ENCODE data around the gene TBX5.

The TBX5 gene

DNA sequence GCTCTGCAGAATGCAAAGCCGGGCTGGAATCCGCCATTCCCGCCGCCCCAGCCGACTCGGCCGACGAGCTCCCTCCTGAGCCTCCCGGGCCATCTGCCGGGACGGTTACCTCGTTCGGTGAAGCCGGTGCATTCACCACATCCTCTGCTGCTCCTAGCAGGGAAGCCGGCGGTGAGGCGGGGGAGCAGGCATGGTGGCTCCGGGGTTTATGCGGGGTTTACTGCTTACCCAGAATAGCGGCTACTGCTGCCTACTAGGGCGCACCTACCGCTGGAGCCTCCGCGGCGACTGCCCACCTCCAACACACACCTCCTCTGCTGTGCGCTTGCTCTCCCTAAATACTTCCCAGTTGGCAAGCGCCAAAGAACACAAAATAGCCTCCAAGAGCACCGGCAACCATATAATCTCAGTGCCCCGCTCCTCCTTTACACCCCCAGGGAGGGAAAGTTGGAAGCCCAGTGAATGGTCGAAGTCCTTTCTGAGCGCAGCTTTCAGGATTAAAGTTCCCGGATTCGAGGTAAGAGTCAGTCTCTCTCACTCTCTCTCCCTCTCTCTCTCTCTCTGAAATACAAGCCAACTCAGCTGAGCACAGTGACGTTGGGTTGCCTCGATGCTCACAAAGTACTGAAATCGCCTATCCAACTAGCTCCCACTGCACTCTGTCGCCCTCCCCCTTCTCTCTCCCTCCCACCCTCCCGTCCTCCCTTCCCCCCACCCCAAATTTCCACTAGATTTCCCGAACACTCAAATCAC, at the start of gene TBX5:
TSS of gene TBX5 (minus strand) at position 626 of the 753 bp plus-strand sequence. CDS start 2,246 bp downstream, outside the sequence.
- peak; percentile 10 for DNase-seq

GRCh38 chr12:114451657-114452056, 45.7 kb upstream of the TBX5 start:
- no peak for DNase-seq

GRCh38 chr12:114450515-114451300, 44.8 kb upstream of the TBX5 start:
- no peak for DNase-seq

DNA sequence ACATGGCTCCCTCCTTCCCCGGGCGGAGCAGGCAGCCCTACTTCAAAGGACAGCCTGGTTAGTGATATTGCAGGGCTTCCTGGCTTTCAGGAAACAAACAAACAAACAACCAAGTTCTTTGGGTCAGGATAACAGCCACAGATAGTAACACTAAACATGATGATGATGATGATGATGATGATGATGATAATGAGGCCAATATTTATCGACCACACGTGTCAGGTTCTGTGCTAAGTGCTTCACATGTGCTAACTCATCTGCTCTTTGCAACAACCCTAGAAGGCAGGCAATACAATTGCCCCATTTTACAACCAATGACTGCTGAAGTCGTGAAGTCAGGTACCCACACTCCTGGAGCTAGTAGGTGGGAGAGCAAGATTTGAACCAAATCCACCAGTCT, 44.1 kb upstream of the TBX5 start:
- DNase-seq, result no peak

DNA sequence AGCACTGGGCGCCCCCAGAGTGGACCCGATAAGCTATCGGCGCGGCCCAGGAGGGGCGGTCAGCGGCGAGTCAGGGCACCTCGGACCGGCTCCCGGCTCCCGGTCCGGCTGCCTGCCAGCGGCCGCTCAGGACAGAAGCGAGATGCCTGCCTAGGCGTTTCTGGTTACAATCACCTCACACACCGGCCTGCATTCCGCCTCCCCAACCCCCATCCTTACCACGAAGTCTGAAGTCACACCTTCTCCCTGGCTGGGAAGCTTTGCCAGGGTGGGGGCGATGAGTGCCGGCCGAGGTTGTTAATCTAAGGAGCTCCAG, 42.6 kb upstream of the TBX5 start:
- DNase-seq, result no peak

DNA sequence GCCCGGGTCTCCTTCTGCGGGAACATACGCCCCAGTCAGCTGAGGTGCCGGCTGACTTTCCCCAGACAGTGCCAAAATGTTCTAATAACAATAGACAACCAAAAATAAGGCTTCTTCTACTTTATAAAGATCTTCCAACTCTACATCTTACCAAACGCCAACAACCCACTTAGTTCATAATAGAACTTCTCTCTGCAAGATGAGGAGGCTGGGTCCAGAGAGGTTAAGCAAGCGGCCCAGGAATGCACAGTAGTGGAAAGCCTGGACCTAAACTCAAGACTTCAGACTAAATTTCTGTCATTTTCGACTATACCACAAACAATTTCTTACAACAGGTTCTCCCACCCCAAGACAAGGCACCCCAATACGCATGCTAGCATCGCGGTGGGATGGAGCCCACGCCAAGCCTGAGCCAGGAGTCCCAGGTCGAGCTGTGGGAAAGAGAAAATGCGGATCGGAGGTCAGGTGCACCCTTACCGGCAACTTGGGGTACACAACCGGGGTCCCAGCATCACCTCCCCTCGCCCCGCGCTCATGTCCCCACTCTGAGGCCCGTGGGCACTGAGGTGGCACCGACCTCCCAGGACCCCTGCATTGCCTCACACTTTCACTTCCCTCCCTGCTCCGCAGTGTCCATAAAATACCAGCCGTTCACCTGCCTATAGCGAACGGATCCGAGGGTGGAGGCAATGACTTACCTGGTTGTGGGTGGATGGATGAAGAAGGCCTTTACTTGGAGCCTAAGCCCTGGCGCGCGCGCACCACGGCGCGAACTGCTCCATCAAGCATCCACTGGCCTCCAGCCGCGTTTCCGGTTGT, 42.1 kb upstream of the TBX5 start:
- DNase-seq, result no peak

DNA sequence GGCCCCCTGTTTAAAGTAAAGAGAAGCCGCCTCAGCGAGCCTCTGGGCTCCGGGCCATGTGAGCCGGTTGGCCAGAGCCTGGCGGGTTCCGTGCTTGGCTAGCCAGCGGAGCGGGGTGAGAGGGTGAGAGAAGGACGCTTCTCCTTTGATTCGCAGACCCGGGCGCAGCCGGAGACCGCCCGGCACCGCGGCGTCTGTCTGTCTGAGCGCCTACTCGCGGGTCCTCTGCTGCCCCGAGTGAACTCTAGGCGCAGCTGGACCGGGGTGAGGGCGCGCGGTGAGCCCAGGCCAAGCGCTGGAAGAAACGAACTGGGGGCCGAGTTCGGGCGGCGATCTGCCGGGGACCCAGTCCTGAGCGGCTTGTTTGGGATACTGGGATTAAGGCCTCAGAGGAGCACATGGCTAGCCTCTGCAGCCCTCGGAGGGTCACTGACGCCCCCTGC, 41.4 kb upstream of the TBX5 start:
- no peak for DNase-seq

DNA sequence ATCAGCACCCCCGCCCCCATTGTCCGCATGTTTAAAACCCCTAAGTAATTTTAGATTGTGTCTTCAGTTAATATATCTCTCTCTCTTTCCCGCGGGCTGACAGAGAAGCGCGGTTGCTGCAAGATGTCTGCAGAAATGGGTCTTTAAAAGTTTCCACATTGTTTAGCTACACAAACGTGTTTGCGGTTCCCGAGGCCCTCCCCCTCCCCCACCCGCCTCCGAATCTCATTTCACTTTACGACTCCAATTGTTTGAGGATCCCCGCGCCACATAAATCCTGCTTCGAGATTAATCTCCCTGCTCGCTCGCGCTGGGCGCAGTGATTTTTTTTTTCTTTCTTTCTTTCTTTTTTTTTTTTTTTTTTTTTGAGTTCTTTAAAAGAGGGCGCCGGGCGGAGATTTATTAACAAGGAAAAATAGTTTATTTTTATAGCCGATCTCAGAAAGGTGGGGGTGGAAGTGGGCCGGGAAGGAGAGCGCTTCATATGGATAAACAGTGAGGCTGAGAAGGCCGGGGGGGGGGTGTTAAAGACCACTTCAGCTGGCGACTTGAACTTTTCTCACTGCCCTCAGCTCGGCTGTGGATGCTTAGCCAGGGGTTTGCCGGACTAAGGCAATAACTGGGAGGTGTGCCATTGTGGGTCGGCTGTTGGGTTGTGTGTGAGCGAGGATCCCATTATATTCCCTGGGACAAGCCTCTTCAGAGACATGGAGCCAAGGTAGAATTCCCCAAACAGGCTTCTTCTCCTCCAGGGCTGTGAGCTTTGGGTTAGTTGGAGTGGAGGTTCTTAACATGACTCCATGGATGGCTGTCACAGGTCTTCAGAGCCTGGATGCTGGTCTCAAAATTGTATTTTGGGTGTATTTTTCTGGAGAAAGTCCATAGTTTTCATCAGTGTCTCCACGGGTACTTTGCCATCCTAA, 39.7 kb upstream of the TBX5 start:
- DNase-seq, result no peak

DNA sequence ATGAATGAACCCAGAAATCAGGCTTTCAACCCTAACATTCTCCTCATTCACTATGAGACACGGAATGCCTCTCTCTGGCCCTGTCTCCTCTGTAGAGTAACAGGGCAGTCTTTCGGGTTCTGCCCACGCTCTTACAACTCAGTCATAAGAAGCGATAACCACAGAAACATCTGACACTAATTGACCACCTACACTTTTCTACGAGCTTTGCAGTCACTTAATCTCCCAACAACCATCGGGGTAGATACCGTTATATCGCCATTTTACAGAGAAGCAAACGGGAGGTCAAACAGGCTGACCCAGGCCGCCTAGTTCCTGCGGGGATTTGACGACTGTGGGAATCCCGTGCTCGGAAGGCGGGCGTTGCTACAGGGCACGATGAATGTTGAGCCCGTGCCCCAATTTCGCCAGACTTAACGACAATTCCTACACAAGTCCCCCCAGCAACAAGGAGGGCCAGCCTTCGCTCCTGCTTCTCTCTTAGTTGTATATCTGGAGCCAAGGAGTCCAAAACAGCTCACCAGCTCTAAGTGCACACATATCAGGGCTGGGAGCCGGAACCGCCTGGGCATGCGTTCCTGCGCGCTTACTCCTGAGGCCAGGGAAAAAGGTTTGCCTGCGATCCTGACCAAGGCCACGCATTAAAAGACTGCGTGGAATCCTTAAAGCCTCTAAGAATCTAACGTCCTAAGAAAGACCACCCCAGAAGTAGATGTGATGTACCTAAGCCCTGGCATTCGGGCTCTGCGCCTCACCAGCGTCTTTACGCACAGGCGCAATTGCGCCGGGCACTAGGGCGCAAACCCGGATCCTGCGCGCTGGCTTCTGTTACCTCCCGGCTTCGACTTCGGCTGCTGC, 38.7 kb upstream of the TBX5 start:
- DNase-seq, result no peak

DNA sequence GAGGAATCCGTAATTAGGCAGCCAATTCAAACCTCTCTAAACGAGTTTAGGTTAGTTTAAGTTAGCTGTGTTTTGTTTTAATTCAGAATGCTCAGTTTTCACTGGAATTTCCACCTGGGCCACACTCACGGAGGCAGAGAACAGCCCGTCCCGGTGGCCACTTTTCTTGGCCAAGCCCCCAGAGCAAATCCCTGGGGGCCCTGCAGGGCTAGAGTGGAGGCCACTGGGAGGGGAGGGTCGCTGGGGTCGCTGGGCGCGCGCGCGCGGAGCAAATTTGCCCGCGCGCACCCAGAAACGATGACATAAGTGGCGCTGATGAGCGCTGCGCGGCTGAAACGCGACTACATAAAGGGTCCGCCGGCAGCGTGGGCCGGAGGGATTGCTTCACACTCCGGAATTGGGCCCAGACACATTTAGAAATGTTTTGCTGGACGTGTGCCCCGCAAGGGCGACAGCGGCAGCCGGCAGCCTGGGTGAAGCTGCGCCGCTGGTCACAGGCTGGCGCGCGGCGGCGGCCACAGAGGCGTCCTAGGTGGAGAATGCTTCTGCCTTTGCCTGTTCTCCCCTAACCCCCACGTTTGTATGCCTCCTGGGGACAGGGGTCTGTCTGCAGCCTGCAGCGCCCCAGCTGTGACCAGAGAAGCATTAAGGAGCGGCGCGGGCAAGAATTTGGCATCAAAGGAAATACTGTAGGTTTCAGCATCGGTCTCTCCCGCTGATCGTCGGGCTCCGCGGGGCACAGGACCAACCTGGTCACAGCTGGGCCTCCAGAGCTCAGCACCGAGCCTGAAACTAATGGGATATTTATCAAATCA, 37.9 kb upstream of the TBX5 start:
- no peak for DNase-seq

DNA sequence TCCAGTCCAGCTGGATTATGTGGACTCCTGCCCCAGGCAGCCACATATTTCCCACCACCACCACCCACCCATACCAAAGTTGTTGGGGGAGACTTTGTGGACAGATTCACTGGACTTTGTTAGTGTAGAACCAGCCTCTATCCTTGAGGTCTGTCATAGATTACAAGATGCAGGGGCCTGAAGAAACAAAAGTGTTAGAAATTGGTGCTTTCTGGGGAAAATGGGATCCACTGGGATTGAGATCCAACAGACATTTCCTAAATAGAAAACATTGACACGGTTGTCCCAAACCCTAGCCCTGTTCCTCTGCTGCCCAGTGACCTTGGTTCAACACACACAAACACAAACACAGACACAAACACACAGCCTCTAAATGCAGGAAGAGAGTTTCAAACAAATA, 36.6 kb upstream of the TBX5 start:
- DNase-seq, result no peak

DNA sequence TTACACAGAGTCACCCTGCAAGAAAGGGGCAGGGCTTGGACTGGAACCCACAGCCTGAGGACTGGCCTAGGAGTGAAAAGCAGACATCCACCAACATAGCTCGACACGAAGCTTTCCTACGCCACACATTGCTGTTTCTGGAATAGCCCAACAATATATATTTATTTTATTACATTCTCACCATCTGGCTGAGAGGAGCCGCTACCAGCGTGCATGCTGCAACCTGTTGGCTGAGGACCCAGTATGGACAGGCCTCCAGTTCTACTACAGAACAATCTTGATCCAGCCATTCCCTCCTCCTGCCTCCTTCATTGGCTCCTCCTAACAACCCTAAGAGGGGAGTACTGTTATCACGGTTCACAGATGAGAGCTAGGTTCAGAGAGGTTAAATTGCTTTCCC, 35.6 kb upstream of the TBX5 start:
- no peak for DNase-seq

DNA sequence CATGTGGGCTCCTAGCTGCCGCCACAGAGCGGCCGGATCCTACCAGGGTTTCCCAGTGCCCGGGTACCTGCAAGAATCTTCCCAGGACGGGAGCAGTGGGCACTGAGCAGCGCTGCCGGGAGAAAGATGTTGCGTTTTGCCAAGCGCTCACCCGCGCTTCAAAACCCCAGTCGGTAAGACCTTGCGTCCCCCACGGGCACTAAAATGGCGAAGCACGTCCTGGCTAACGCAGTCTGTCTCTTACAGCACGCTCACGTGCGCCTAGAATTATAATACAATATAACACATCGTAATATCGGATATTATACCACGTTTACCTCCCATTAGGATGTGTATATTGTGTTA, 35.1 kb upstream of the TBX5 start:
- no peak for DNase-seq

- DNase-seq, result no peak
Measured at GRCh38 chr12:114440270-114441038, 34.5 kb upstream of the TBX5 start.

- DNase-seq, result no peak
Measured at GRCh38 chr12:114439817-114440216, 33.9 kb upstream of the TBX5 start.

DNA sequence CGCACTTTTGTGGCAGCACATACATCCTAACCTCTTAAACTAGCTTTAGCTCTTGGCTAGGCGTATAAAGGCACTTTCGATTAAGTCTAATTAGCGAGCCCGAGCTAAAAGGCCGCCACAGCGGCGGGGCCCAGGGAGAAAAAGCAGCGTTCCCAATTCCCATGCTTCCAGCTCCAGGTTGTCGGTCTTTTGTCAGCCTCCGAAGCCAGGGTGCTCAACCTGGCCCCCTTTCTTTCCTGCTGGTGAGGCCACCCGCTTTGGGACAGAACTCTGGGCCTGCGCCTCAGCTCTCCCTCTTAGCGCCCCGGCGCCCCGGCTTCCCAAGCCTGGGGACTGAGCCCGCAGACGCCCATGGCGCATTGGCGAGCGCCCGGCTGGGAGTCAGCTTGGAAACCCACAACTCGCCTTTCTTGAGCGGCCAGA, 33.3 kb upstream of the TBX5 start:
- DNase-seq, result no peak

- DNase-seq, result no peak
Measured at GRCh38 chr12:114438635-114439256, 32.8 kb upstream of the TBX5 start.

GRCh38 chr12:114434341-114434740, 28.4 kb upstream of the TBX5 start:
- no peak for DNase-seq

DNA sequence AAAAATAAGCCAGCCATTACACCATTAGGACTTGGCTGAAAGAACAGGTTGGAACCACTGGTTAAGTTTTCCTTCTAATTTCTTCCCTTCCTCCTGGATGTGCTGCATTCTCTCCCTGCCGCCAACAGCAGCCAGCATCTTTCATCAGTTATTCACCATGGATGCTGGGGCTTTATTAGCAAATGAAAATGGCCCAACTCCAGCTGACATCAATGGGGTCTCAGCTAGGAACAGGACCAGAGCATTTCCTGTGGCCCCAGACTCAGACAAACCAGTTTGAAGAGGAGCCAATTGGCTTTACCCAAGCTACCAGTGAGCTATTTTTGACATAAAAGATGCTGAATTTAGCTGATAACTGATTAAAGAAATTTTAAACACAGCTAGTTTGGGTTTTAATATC, 26.0 kb upstream of the TBX5 start:
- DNase-seq, result no peak
